Progenitor cell of endocrine pancreas (in vitro differentiated cells): ENCODE data around the gene APCDD1L. TPM values are rescaled to one million over a fixed set of nuclear protein-coding genes. Genes with fewer than 3 reads are reported as not detected.

Source experiments
- DNase-seq: peaks from one replicate; pipeline ENCODE4 v3.0.0; 2021; ENCODE audit warnings: low spot score; ENCODE audit not compliant: unreplicated experiment
- H3K27ac Mint-ChIP-seq: 2 replicates; pipeline ENCODE4 v1.8.0; 2021; ENCODE audit warnings: mild to moderate bottlenecking, moderate library complexity, mixed read lengths
- H3K27me3 Mint-ChIP-seq: 2 replicates; pipeline ENCODE4 v1.8.0; 2021; ENCODE audit warnings: mixed read lengths
- H3K36me3 Mint-ChIP-seq: 2 replicates; pipeline ENCODE4 v1.8.0; 2022; ENCODE audit warnings: mixed read lengths; ENCODE audit not compliant: insufficient read depth
- H3K4me1 Mint-ChIP-seq: 2 replicates; pipeline ENCODE4 v1.8.0; 2021; ENCODE audit warnings: low read depth, mixed read lengths
- H3K4me3 Mint-ChIP-seq: 2 replicates; pipeline ENCODE4 v1.8.0; 2021; ENCODE audit warnings: low read depth, mild to moderate bottlenecking, moderate library complexity, mixed read lengths
- H3K9me3 Mint-ChIP-seq: 2 replicates; pipeline ENCODE4 v1.8.0; 2021; ENCODE audit warnings: low read depth, mixed read lengths
- total RNA-seq: library from RNA; stranded (reverse); gene quantifications from 2 replicates; pipeline ENCODE4 v1.2.1, GENCODE V29; 2021
- TF ChIP-seq, protein P1 (sequence below): fragments of 200-600 bp; sonication (generic); IDR thresholded peaks from one replicate; pipeline ENCODE4 v1.5.0; 2021; ENCODE audit warnings: antibody characterized with exemption, mild to moderate bottlenecking; ENCODE audit not compliant: unreplicated experiment

The APCDD1L gene
- total RNA-seq, 1 donor from 2014 or later = not detected

DNA sequence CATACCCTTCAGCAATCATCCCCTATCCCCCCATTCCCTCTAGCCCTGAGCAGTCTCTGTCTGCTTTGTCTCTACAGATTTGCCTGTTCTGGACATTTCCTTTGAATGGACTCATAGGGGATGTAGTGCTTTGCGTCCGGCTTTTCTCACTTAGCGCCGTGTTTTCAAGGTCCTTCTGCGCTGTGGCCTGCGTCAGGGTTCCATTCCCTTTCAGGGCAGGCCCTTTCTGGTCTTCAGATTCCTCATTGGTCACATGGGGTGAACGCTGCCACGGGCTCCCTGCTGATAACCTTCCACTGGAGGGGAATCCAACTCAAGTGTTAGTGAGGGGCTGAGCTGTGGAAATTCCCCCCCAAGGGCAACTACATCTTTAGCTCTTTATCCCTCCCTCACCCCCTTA is 36.4 kb upstream of the APCDD1L start:
- peaks cover 52% of the 10 kb centered on the region for H3K27me3 Mint-ChIP-seq
- no peaks in the 10 kb centered on the region for H3K9me3 Mint-ChIP-seq
- no peak overlapping the region for H3K27ac Mint-ChIP-seq
- peaks cover 20% of the 10 kb centered on the region for H3K4me1 Mint-ChIP-seq
- no peak for DNase-seq
- H3K4me3 Mint-ChIP-seq = no peak overlapping the region
- no peaks in the 10 kb centered on the region for H3K36me3 Mint-ChIP-seq
- TF ChIP-seq, protein P1, sequence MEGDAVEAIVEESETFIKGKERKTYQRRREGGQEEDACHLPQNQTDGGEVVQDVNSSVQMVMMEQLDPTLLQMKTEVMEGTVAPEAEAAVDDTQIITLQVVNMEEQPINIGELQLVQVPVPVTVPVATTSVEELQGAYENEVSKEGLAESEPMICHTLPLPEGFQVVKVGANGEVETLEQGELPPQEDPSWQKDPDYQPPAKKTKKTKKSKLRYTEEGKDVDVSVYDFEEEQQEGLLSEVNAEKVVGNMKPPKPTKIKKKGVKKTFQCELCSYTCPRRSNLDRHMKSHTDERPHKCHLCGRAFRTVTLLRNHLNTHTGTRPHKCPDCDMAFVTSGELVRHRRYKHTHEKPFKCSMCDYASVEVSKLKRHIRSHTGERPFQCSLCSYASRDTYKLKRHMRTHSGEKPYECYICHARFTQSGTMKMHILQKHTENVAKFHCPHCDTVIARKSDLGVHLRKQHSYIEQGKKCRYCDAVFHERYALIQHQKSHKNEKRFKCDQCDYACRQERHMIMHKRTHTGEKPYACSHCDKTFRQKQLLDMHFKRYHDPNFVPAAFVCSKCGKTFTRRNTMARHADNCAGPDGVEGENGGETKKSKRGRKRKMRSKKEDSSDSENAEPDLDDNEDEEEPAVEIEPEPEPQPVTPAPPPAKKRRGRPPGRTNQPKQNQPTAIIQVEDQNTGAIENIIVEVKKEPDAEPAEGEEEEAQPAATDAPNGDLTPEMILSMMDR = no peak

DNA sequence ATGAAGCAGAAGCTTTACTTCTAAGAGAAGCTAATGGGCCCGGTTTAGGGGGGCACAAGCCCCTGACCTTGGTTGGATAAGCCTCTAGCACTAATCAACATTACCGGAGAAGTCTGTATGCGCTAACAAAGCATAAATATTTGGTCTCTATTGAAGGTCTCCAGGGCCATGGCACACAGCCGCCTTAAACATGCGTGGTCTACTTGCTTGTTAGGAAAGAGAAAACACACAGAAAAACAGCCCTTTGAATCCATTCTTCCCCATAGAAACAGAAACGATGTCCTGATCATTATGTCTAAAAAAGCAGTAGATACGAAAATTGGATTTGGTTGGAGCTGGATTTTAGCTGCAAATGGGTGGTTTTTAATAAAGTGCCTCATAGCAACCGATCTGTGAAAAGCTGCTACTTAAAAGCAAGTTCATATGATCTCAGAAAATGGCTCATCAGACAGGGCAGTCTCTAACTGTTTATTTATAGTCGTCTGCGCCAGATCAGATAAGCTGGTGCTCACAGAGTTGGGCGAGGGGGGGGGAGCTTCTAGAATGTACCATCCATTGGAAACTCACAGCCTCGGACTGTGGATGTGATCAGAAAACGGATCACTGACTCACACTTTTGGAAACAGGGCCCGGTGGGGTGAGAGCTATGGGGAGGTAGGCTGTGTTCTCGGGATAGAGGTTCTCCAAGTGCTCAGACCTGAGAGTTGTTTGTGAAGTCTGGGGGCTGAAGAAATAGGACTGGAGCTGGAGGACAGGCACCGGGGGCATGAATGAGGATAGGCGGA is 35.3 kb upstream of the APCDD1L start:
- Mint-ChIP-seq H3K27ac (no peak overlapping the region), H3K9me3 (no peaks in the 10 kb centered on the region), H3K4me1 (peaks cover 22% of the 10 kb centered on the region), H3K27me3 (peaks cover 51% of the 10 kb centered on the region), H3K4me3 (no peak overlapping the region), H3K36me3 (no peaks in the 10 kb centered on the region)
- TF ChIP-seq, protein P1 = no peak
- no peak for DNase-seq

DNA sequence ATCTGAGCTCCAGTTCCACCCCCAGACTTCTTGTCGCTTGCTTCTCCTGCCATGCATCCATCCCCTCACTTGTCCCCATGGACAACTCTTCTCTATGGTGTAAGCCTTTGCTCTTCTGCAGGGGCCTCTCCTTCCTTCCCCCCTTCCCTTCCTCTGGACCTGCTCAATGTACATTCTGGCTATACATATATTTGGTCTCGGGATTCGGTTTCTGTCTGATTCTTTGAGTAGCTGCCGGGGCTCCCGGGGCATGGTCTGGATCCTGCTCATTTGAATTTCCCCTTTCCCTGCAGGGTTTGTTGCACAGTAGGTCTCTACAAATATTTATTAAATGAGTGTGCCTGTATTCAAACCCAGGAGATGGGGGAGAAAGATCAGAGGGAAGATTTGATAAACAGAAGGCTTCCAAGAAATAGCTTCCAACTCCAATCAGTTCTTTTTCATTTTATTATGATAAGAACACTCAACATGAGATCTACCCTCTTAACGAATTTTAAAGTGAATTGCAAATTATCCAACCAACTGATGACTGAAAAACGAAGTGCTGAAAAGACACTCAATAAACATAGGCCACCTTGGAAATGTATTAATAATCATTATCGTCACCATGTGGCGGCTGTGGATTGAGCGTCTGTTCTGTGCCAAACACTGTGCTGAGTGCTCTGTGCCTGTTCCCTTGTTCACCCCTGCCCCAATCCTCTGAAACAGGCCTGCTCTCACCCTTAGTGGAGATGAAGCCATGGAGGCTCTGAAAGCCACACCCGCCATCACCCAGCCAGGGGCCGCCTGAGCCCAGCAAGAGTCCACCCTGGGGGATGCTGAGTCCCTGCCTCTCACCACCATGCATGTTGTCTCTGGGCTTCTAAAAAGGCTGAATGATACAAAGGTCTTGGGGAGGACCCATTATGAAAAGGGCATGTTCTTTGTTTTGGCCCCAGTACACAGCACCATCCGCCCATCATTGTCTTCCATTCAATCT is 34.3 kb upstream of the APCDD1L start:
- DNase-seq = no peak
- Mint-ChIP-seq H3K9me3 (no peaks in the 10 kb centered on the region), H3K27me3 (peaks cover 50% of the 10 kb centered on the region), H3K36me3 (no peaks in the 10 kb centered on the region), H3K4me3 (no peak overlapping the region), H3K27ac (no peak overlapping the region), H3K4me1 (peaks cover 22% of the 10 kb centered on the region)
- TF ChIP-seq, protein P1 = no peak

DNA sequence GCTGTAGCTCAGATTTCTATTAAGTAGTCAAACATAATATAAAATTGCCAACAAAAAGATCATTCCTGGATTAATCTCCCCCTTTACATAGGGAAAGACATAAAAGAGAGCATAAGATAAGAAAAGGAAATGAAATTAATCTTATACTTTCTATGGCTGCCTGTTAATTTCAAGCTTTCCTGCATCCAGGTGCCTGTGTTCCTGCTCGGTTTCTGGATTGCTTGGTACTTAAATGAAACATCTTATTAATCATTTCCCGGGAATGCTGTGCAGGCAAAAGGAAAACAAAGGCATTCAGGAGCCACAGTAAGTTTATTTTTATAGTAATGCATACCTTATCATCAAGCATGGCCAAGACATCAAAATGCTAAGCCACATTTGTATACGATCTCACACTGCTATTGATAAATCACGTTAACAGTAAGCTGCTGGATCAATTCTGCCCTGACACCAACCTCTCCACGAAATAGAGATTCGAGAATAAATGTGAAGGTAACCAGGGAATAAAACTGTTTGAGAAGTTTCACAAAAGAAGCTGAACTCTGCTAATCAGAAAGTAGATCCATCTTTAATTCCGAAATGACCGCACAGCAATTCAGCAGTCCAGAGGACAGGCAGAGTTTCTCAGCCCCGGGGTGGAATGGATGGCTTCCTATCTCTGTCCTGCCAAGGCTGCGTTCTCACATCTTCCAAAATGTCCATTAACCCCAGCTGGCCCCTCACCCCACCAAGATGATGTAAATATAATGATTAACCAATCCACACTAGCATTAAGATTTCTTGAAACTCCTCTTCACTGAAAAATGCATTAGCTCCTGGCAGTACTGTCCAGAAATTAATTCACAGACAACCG is 32.6 kb upstream of the APCDD1L start:
- no peak overlapping the region for H3K4me3 Mint-ChIP-seq
- no peak for DNase-seq
- H3K27ac Mint-ChIP-seq = no peak overlapping the region
- peaks cover 38% of the 10 kb centered on the region for H3K27me3 Mint-ChIP-seq
- H3K4me1 Mint-ChIP-seq = peaks cover 22% of the 10 kb centered on the region
- H3K9me3 Mint-ChIP-seq = no peaks in the 10 kb centered on the region
- TF ChIP-seq, protein P1 = no peak
- H3K36me3 Mint-ChIP-seq = no peaks in the 10 kb centered on the region
